ENCODE data around the gene GAB2. TPM values are rescaled to one million over a fixed set of nuclear protein-coding genes. Genes with fewer than 3 reads are reported as not detected.
"Not testable (repeated sequence)": the region's sequence is repeated elsewhere in the genome, so short reads cannot be mapped to it uniquely, and the experiment has no call there.

The GAB2 gene
- total RNA-seq, 1 experiment from 2014 or later: 5.0 TPM

DNA sequence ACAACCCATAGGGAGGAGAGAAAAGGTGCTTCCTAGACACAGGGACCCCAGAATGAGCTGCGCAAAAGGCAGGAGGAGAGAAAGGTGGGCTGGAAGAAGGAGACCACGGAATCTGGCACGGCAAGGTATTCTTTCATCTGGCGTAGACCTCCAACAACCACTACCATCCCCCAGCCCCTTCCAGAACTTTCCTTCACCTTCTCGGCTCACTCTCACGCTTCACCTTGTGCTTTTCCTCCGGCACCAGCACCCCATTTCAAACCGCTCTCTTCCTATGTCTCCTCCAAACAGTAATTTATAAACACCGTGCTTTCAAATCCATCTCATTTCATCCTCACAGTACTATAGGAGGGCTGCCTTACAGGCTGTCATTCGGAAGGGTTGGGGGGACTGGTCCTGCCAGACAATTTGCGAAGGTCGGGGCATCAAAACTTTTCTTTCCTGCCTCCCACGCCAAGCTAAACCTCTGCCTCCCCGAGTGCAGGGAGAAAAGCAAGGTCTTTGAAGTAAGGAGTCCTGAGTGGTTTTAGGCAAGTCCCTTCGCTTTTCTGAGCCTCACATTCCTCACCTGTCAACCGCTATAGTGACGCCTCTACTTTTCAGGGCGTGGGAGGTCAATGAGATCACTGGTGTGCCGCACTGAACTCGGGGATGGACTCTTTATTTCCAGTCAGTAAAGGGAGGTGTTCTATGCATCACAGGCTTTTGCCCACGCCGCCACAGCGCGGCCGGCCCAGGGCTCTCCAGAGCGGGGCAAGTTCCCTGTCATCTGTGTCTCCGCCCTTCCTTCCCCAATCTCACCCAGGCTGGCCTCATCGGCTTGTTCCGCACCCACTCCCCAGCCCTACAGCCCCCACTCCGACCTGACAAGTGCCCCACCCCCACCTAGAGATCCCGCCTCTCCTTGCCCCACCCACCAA, 230.0 kb downstream of the GAB2 start:
- DNase-seq (ENCODE audit: low read depth): no peak

DNA sequence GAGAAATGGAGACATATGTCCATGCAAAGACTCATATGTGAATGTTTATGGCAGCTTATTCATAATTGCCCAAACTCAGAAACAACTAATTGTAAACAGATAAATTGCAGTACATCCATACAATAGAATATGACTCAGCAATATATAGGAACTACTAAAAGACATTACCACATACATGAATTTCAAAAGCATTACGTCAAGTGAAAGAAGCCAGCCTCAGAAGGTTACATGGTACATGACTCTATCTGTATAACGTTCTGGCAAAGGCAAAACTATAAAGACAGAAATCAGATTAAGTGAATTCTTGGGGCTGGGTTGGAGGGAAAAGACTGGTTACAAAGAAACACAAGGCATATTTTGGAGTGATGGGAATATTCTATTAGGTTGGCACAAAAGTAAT, 236.4 kb downstream of the GAB2 start:
- no peak for DNase-seq (ENCODE audit: low read depth)

GRCh38 chr11:78180751-78181150, 236.9 kb downstream of the GAB2 start:
- no peak for DNase-seq (ENCODE audit: low read depth)

GRCh38 chr11:78179459-78180071, 238.1 kb downstream of the GAB2 start:
- no peak for DNase-seq (ENCODE audit: low read depth)

GRCh38 chr11:78177216-78177615, 240.4 kb downstream of the GAB2 start:
- DNase-seq (ENCODE audit: low read depth): no peak

GRCh38 chr11:78176605-78177141, 240.9 kb downstream of the GAB2 start:
- no peak for DNase-seq (ENCODE audit: low read depth)

DNA sequence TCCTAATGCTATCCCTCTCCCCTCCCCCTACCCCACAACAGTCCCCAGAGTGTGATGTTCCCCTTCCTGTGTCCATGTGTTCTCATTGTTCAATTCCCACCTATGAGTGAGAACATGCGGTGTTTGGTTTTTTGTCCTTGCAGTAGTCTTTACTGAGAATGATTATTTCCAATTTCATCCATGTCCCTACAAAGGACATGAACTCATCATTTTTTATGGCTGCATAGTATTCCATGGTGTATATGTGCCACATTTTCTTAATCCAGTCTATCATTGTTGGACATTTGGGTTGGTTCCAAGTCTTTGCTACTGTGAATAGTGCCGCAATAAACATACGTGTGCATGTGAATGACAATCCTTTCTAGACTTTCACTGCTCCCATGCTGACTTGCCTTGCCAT, 241.8 kb downstream of the GAB2 start:
- DNase-seq (ENCODE audit: low read depth): not testable (repeated sequence)

- DNase-seq (ENCODE audit: low read depth): no peak
Measured at GRCh38 chr11:78171951-78172350, 245.7 kb downstream of the GAB2 start.

GRCh38 chr11:78170874-78171549, 246.6 kb downstream of the GAB2 start:
- DNase-seq (ENCODE audit: low read depth): no peak

DNA sequence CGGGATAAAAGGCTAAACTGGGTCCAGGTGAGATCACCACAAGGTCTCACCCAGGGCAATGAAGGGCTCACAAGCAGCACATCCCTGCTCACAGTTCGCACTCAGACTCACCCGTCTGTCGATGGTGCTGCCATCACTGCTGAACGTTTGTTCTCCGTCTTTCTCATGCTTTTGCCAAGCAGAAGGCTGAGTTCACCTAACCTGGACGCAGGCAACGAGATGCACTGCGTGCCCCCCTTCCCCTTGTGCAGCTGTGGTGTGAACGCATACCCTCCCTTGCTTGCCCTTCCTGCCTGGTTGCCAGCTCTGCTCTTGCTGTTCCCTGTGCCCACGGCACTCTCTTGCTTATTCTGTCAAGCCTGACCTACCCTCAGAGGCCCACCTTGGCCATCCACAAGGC, 247.2 kb downstream of the GAB2 start:
- no peak for DNase-seq (ENCODE audit: low read depth)

DNA sequence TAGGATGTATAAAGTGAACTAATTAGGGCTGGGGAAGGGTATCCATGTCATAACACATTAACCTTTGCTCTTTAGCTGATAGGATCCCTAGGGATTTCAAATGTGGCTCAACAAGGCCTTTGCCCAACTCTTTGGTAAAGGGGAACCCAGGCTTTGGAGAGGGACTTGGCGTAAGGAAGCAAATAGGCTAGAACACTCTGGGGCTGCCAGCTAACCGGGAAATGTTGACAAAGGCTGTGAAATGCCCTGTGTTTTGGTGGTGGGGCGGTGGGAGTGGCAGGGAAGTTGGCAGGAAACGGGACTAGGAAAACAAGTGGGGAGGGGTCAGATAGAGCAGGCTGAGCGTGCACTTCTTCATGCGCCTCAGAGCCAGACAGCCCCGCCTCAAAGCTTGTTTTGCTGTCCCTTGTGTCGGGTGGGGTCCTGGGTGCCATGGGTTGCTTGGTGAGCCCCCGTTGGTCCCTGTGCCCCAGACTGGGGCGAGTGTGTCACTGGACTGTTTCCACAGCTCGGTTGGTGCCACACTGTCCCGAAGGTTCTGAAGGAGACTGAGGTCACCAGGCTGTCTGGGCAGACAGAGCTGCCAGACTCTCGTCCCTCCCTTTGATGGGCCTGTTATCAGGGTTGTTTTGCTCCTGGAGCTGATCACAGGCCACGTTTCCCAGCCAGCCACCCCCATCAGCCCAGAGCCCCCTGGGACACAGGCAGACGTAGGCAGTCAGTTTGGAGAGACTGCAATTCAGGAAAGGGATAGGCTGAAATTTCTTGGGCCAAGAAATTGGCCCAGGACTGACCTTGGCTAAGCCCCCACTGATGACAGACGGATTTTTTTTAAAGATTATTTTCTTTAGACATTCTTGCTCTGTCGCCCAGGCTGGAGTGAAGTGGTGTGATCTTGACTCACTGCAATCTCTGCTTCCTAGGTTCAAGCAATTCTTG, 248.8 kb downstream of the GAB2 start:
- DNase-seq (ENCODE audit: low read depth): no peak

GRCh38 chr11:78166855-78167469, 250.7 kb downstream of the GAB2 start:
- no peak for DNase-seq (ENCODE audit: low read depth)

Other genes with a start within 250 kb of the GAB2 start
- gene KCTD21, start 229.2 kb downstream of the GAB2 start, total RNA-seq (2014; rRNA removed; shearing (Covaris generic)): 6.8 and 10.9 TPM in 2 replicates
- 3.8 and 5.3 TPM in 2 replicates for gene USP35, start 228.9 kb downstream of the GAB2 start, total RNA-seq (2014; rRNA removed; shearing (Covaris generic))
- gene NARS2, start 157.0 kb upstream of the GAB2 start, total RNA-seq (2014; rRNA removed; shearing (Covaris generic)): 18.9 and 19.0 TPM in 2 replicates

All from RPMI7951 (cell line).